Activated CD8-positive, alpha-beta memory T cell treated with anti-CD3 and anti-CD28 coated beads, Interleukin-2, amount 50 U/mL, for 1 hour (primary cell): ENCODE results near the gene LRRC28.
A peak's percentile ranks its signal among the peaks of the same experiment; 100 is the strongest.

Experiments used
- DNase-seq: peaks from one replicate; pipeline ENCODE4 v3.0.0-alpha.2; 2020; ENCODE audit errors: extremely low read depth

Gene LRRC28

GRCh38 chr15:99416191-99417188 is 165.2 kb downstream of the LRRC28 start:
- DNase-seq: no peak

GRCh38 chr15:99421172-99421656 is 169.9 kb downstream of the LRRC28 start:
- DNase-seq: no peak

GRCh38 chr15:99421758-99422157 is 170.5 kb downstream of the LRRC28 start:
- no peak for DNase-seq

GRCh38 chr15:99423186-99424130 is 172.2 kb downstream of the LRRC28 start:
- no peak for DNase-seq

GRCh38 chr15:99424131-99424571 is 172.9 kb downstream of the LRRC28 start:
- DNase-seq: no peak

GRCh38 chr15:99424978-99425656 is 173.8 kb downstream of the LRRC28 start:
- DNase-seq: peak; percentile 25

- no peak for DNase-seq
Observed at GRCh38 chr15:99425657-99426301, 174.5 kb downstream of the LRRC28 start.

- DNase-seq: no peak
Observed at GRCh38 chr15:99426431-99427105, 175.3 kb downstream of the LRRC28 start.

GRCh38 chr15:99427210-99427609 is 175.9 kb downstream of the LRRC28 start:
- DNase-seq: no peak

- no peak for DNase-seq
Observed at GRCh38 chr15:99427668-99428361, 176.5 kb downstream of the LRRC28 start.

GRCh38 chr15:99429681-99430081 is 178.4 kb downstream of the LRRC28 start:
- no peak for DNase-seq

GRCh38 chr15:99430881-99431401 is 179.7 kb downstream of the LRRC28 start:
- no peak for DNase-seq

- DNase-seq: no peak
Observed at GRCh38 chr15:99431661-99432091, 180.4 kb downstream of the LRRC28 start.

GRCh38 chr15:99432271-99433025 is 181.2 kb downstream of the LRRC28 start:
- no peak for DNase-seq

- DNase-seq: no peak
Observed at GRCh38 chr15:99433026-99433756, 181.9 kb downstream of the LRRC28 start.

GRCh38 chr15:99433757-99434450 is 182.6 kb downstream of the LRRC28 start:
- no peak for DNase-seq

GRCh38 chr15:99434506-99435112 is 183.3 kb downstream of the LRRC28 start:
- DNase-seq: no peak
